HG02970 (cell line): Measurements from ENCODE around the gene MRPS33.
"Not testable (repeated sequence)": the region's sequence is repeated elsewhere in the genome, so short reads cannot be mapped to it uniquely, and the experiment has no call there.

Source experiments
- ATAC-seq: cut with Tn5 transposase; IDR thresholded peaks from one replicate; pipeline ENCODE4 v1.9.1; 2021; ENCODE audit warnings: mild to moderate bottlenecking, moderate library complexity, moderate number of reproducible peaks; ENCODE audit not compliant: unreplicated experiment, low FRiP score

Gene MRPS33

GRCh38 chr7:140956997-140957396 is 57.8 kb downstream of the MRPS33 start:
- not testable (repeated sequence) for ATAC-seq
